Gastroesophageal sphincter (tissue), 3 donors: ENCODE measurements around the gene RBM47.
"Not testable (repeated sequence)": the region's sequence is repeated elsewhere in the genome, so short reads cannot be mapped to it uniquely, and the experiment has no call there.

Experiments used
- EP300 ChIP-seq: sonication (generic); formaldehyde crosslinking; IDR thresholded peaks from one replicate; pipeline ENCODE4 v1.6.1; 2017; ENCODE audit warnings: antibody characterized with exemption, mild to moderate bottlenecking
- POLR2A ChIP-seq, 2 donors: fragments of 450-650 bp; IDR thresholded peaks; one replicate each; pipeline ENCODE4 v1.6.1; 2017; ENCODE audit warnings: antibody characterized with exemption in 2 of 2, mild to moderate bottlenecking in 2 of 2, moderate library complexity in 1 of 2
- POLR2AphosphoS5 ChIP-seq: sonication (generic); formaldehyde crosslinking; IDR thresholded peaks from one replicate; pipeline ENCODE4 v1.6.1; 2017; ENCODE audit warnings: antibody characterized with exemption
- TF ChIP-seq, protein P1 (sequence below), 4 experiments: fragments of 200-600 bp in 2 of 4; fragments of 450-650 bp in 2 of 4; sonication (generic) in 1 of 4; IDR thresholded peaks; one replicate each; pipeline ENCODE4 v1.5.1; 2017 to 2019; ENCODE audit warnings: antibody characterized with exemption in 4 of 4, mild to moderate bottlenecking in 2 of 4, moderate library complexity in 2 of 4

DNA sequence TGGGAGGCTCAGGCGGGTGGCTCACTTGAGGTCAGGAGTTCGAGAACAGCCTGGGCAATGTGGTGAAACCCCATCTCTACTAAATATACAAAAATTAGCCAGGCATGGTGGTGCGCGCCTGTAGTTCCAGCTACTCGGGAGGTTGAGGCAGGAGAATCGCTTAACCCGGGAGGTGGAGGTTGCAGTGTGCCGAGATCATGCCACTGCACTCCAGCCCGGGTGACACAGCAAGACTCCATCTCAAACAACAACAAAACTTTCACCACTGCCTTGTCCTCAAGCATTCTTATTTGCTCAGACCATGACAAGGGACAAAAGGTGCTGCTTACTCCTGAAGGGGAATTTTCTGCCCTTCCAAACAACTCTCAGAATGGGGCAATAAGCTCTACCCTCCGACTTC is 194.4 kb downstream of the RBM47 start:
- TF ChIP-seq, protein P1, sequence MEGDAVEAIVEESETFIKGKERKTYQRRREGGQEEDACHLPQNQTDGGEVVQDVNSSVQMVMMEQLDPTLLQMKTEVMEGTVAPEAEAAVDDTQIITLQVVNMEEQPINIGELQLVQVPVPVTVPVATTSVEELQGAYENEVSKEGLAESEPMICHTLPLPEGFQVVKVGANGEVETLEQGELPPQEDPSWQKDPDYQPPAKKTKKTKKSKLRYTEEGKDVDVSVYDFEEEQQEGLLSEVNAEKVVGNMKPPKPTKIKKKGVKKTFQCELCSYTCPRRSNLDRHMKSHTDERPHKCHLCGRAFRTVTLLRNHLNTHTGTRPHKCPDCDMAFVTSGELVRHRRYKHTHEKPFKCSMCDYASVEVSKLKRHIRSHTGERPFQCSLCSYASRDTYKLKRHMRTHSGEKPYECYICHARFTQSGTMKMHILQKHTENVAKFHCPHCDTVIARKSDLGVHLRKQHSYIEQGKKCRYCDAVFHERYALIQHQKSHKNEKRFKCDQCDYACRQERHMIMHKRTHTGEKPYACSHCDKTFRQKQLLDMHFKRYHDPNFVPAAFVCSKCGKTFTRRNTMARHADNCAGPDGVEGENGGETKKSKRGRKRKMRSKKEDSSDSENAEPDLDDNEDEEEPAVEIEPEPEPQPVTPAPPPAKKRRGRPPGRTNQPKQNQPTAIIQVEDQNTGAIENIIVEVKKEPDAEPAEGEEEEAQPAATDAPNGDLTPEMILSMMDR (IDR thresholded peaks at IDR 0.05) = not testable (repeated sequence)
- TF ChIP-seq POLR2A (IDR thresholded peaks at IDR 0.05); POLR2AphosphoS5; EP300: not testable (repeated sequence)
